ENCODE measurements around the gene JPT2. TPM values are rescaled to one million over a fixed set of nuclear protein-coding genes. Genes with fewer than 3 reads are reported as not detected.

Gene JPT2
- total and polyA plus RNA-seq, 2 donors (not counting 1 experiment from before 2014, with no cell fraction given): 15.5 to 41.2 TPM

DNA sequence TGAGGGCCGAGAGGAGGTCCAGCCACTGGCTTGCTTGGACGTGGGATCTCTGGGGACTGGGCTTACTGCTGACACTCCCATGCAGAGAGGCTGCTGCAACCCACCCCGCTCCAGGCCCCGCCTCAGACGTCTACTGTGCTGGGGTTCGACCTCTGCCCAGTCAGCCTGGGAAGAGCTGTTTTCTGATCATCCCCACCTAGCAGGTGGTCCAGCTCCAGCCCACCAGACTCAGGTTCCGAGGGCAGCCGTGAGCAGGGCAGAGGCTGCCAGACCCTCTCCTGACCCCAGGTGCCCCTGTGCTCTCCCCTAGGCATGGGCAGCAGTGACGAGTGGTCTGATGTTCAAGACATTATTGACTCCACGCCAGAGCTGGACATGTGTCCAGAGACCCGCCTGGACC, 69.9 kb downstream of the JPT2 start:
- no peaks in the 10 kb centered on the region for H3K9me3 ChIP-seq (ENCODE audit: control insufficient read depth, insufficient read depth, low read depth, low read length)
- DNase-seq (ENCODE audit: low read depth in 2 of 2): no peak
- TF ChIP-seq, protein P1, sequence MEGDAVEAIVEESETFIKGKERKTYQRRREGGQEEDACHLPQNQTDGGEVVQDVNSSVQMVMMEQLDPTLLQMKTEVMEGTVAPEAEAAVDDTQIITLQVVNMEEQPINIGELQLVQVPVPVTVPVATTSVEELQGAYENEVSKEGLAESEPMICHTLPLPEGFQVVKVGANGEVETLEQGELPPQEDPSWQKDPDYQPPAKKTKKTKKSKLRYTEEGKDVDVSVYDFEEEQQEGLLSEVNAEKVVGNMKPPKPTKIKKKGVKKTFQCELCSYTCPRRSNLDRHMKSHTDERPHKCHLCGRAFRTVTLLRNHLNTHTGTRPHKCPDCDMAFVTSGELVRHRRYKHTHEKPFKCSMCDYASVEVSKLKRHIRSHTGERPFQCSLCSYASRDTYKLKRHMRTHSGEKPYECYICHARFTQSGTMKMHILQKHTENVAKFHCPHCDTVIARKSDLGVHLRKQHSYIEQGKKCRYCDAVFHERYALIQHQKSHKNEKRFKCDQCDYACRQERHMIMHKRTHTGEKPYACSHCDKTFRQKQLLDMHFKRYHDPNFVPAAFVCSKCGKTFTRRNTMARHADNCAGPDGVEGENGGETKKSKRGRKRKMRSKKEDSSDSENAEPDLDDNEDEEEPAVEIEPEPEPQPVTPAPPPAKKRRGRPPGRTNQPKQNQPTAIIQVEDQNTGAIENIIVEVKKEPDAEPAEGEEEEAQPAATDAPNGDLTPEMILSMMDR (conservative IDR thresholded peaks at IDR 0.05 in 1 of 2, IDR thresholded peaks at IDR 0.05 in 1 of 2; ENCODE audit: low read depth in 1 of 2, low read length in 2 of 2): no peak
- no peak for TF ChIP-seq EZH2 (IDR thresholded peaks at IDR 0.05; ENCODE audit: low read length, missing control alignments)
- no peak overlapping the region for H2AFZ ChIP-seq (ENCODE audit: low read length)
- H3K27ac ChIP-seq (ENCODE audit: insufficient read depth, low read length): no peak overlapping the region
- no peaks in the 10 kb centered on the region for H3K27me3 ChIP-seq (ENCODE audit: control insufficient read depth, insufficient read depth, low read length)
- no peaks in the 10 kb centered on the region for H3K79me2 ChIP-seq (ENCODE audit: control insufficient read depth, insufficient read depth, low read length)
- H4K20me1 ChIP-seq (ENCODE audit: control insufficient read depth, extremely low read depth, insufficient read depth, low read length): no peaks in the 10 kb centered on the region
- no peak overlapping the region for H3K9ac ChIP-seq (ENCODE audit: insufficient read depth, low read length)
- H3K36me3 ChIP-seq (ENCODE audit: control insufficient read depth, insufficient read depth, low read length): peaks cover 28% of the 10 kb centered on the region
- H3K4me1 ChIP-seq (ENCODE audit: control insufficient read depth, extremely low read depth, insufficient read depth, low read length): no peaks in the 10 kb centered on the region
- H3K4me3 ChIP-seq (replicated peaks in 1 of 4; ENCODE audit: control extremely low read depth in 1 of 4, insufficient read depth in 1 of 4, low read depth in 3 of 4, low read length in 4 of 4): no peak overlapping the region
- no peak overlapping the region for H3K4me2 ChIP-seq (ENCODE audit: extremely low read depth, insufficient read depth, low read length)

DNA sequence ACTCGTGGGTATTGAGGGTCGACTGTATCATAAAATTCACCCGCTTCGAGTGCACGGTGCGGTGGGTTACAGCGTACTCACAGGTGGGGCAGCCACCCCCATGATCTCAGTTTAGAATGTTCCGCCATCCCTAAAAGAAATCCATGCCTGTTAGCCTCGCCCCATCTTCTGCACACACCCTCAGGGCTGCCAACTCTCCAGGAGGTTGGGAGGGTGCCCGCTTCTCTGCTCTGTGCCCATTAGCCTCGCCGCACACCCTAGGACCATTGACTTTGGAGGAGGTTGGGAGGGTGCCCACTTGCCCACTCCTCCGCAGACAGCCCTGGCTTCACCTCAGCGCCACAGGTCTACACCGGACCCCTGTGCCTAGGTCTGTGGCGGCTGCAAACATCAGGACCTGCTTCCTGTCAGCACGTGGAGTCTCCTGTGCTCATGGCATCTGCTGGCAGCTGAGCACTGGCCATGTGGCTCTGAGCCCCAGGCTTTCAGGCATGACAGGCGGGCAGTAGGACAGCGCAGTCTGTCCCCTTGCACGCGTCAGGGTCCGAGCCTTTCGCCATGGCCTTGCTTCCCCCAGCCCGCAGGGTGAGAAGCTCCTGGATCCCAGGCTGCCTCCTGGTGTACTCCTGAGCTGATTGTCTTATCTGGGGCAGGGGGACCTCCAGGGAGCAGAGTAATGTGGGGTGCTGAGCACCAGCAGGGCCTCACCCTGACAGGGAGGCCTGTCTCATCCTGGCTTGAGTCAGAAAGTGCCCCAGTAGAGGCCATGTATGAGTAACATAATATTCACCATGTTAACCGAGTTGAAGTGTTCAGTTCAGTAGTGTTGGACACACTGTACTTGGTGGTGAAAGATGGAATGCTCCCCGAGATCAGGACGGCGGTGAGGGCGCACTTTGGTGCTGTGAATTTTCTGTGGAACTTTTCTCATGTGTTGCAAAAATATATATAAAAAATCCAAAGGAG, 71.4 kb downstream of the JPT2 start:
- H4K20me1 ChIP-seq (ENCODE audit: control insufficient read depth, extremely low read depth, insufficient read depth, low read length): no peaks in the 10 kb centered on the region
- no peaks in the 10 kb centered on the region for H3K4me1 ChIP-seq (ENCODE audit: control insufficient read depth, extremely low read depth, insufficient read depth, low read length)
- peaks cover 22% of the 10 kb centered on the region for H3K36me3 ChIP-seq (ENCODE audit: control insufficient read depth, insufficient read depth, low read length)
- H3K4me3 ChIP-seq (replicated peaks in 1 of 4; ENCODE audit: control extremely low read depth in 1 of 4, insufficient read depth in 1 of 4, low read depth in 3 of 4, low read length in 4 of 4): no peak overlapping the region
- H3K4me2 ChIP-seq (ENCODE audit: extremely low read depth, insufficient read depth, low read length): no peak overlapping the region
- H2AFZ ChIP-seq (ENCODE audit: low read length): no peak overlapping the region
- no peak overlapping the region for H3K9ac ChIP-seq (ENCODE audit: insufficient read depth, low read length)
- H3K27me3 ChIP-seq (ENCODE audit: control insufficient read depth, insufficient read depth, low read length): no peaks in the 10 kb centered on the region
- TF ChIP-seq, protein P1 (conservative IDR thresholded peaks at IDR 0.05 in 1 of 2, IDR thresholded peaks at IDR 0.05 in 1 of 2; ENCODE audit: low read depth in 1 of 2, low read length in 2 of 2): no peak
- TF ChIP-seq EZH2 (IDR thresholded peaks at IDR 0.05; ENCODE audit: low read length, missing control alignments): no peak
- DNase-seq (ENCODE audit: low read depth in 2 of 2): peak in 1 of 2 donors; percentile 35
- no peak overlapping the region for H3K27ac ChIP-seq (ENCODE audit: insufficient read depth, low read length)
- H3K9me3 ChIP-seq (ENCODE audit: control insufficient read depth, insufficient read depth, low read depth, low read length): no peaks in the 10 kb centered on the region
- no peaks in the 10 kb centered on the region for H3K79me2 ChIP-seq (ENCODE audit: control insufficient read depth, insufficient read depth, low read length)

Other genes with a start within 250 kb of the JPT2 start
- gene PERCC1, start 247.2 kb upstream of the JPT2 start, total RNA-seq: not detected in 2 replicates
- not detected in 2 replicates for gene PERCC1, start 247.2 kb upstream of the JPT2 start, polyA plus RNA-seq
- 0.50 and 0.51 TPM in 2 replicates for gene CCDC154, start 233.7 kb upstream of the JPT2 start, total RNA-seq
- 0.02 and 0.08 TPM in 2 replicates for gene CCDC154, start 233.7 kb upstream of the JPT2 start, polyA plus RNA-seq
- 80.4 and 83.4 TPM in 2 replicates for gene CLCN7, start 203.3 kb upstream of the JPT2 start, total RNA-seq
- 25.0 and 25.8 TPM in 2 replicates for gene CLCN7, start 203.3 kb upstream of the JPT2 start, polyA plus RNA-seq
- not detected in 2 replicates for gene PTX4, start 189.3 kb upstream of the JPT2 start, total RNA-seq
- gene PTX4, start 189.3 kb upstream of the JPT2 start, polyA plus RNA-seq: 0.05 TPM in 1 of 2 replicates, not detected in the other
- 8.2 and 10.9 TPM in 2 replicates for gene TELO2, start 184.9 kb upstream of the JPT2 start, total RNA-seq
- gene TELO2, start 184.9 kb upstream of the JPT2 start, polyA plus RNA-seq: 6.3 and 9.4 TPM in 2 replicates
- gene TMEM204, start 144.6 kb upstream of the JPT2 start, total RNA-seq: 10.3 and 12.4 TPM in 2 replicates
- gene TMEM204, start 144.6 kb upstream of the JPT2 start, polyA plus RNA-seq: 9.6 and 10.9 TPM in 2 replicates
- 33.4 and 34.3 TPM in 2 replicates for gene IFT140, start 66.2 kb upstream of the JPT2 start, total RNA-seq
- gene IFT140, start 66.2 kb upstream of the JPT2 start, polyA plus RNA-seq: 5.3 and 6.2 TPM in 2 replicates
- gene CRAMP1, start 65.9 kb upstream of the JPT2 start, total RNA-seq: 4.6 and 7.8 TPM in 2 replicates
- 6.2 and 7.4 TPM in 2 replicates for gene CRAMP1, start 65.9 kb upstream of the JPT2 start, polyA plus RNA-seq
- gene MAPK8IP3, start 27.9 kb downstream of the JPT2 start, total RNA-seq: 24.1 and 36.3 TPM in 2 replicates
- 7.9 and 9.4 TPM in 2 replicates for gene MAPK8IP3, start 27.9 kb downstream of the JPT2 start, polyA plus RNA-seq
- gene NME3, start 93.3 kb downstream of the JPT2 start, total RNA-seq: 61.9 and 69.7 TPM in 2 replicates
- 8.7 and 9.9 TPM in 2 replicates for gene NME3, start 93.3 kb downstream of the JPT2 start, polyA plus RNA-seq
- gene EME2, start 94.5 kb downstream of the JPT2 start, total RNA-seq: 5.4 and 8.3 TPM in 2 replicates
- gene EME2, start 94.5 kb downstream of the JPT2 start, polyA plus RNA-seq: 2.2 and 2.7 TPM in 2 replicates
- gene MRPS34, start 94.9 kb downstream of the JPT2 start, total RNA-seq: 58.6 and 74.3 TPM in 2 replicates
- 40.1 and 61.5 TPM in 2 replicates for gene MRPS34, start 94.9 kb downstream of the JPT2 start, polyA plus RNA-seq
- 30.6 and 32.7 TPM in 2 replicates for gene SPSB3, start 104.3 kb downstream of the JPT2 start, total RNA-seq
- gene SPSB3, start 104.3 kb downstream of the JPT2 start, polyA plus RNA-seq: 7.7 and 9.6 TPM in 2 replicates
- gene NUBP2, start 104.7 kb downstream of the JPT2 start, total RNA-seq: 43.6 and 49.3 TPM in 2 replicates
- gene NUBP2, start 104.7 kb downstream of the JPT2 start, polyA plus RNA-seq: 13.5 and 18.1 TPM in 2 replicates
- gene IGFALS, start 115.4 kb downstream of the JPT2 start, total RNA-seq: not detected in 2 replicates
- gene IGFALS, start 115.4 kb downstream of the JPT2 start, polyA plus RNA-seq: not detected in 2 replicates
- gene HAGH, start 148.5 kb downstream of the JPT2 start, total RNA-seq: 29.8 and 47.4 TPM in 2 replicates
- 18.4 and 24.0 TPM in 2 replicates for gene HAGH, start 148.5 kb downstream of the JPT2 start, polyA plus RNA-seq
- 66.0 and 78.3 TPM in 2 replicates for gene FAHD1, start 148.9 kb downstream of the JPT2 start, total RNA-seq
- 28.3 and 37.4 TPM in 2 replicates for gene FAHD1, start 148.9 kb downstream of the JPT2 start, polyA plus RNA-seq
- not detected in 2 replicates for gene MEIOB, start 193.9 kb downstream of the JPT2 start, total RNA-seq
- 0.05 TPM in 1 of 2 replicates, not detected in the other for gene MEIOB, start 193.9 kb downstream of the JPT2 start, polyA plus RNA-seq
- gene HS3ST6, start 240.1 kb downstream of the JPT2 start, total RNA-seq: not detected in 2 replicates
- not detected in 2 replicates for gene HS3ST6, start 240.1 kb downstream of the JPT2 start, polyA plus RNA-seq